Panc1 (cell line): ENCODE results near the gene CPA5. TPM values are rescaled to one million over a fixed set of nuclear protein-coding genes. Genes with fewer than 3 reads are reported as not detected.

Source experiments
- ATAC-seq: fragments of 200-7000 bp; cut with Tn5 transposase; 2 replicates; pipeline ENCODE4 v1.9.1; 2020; ENCODE audit warnings: mild to moderate bottlenecking, moderate library complexity
- BruUV-seq: library from RNA; stranded (reverse); fragments of 400-500 nt; replicated peaks from 2 replicates; lab custom pipeline; 2021; lab: Mats Ljungman, UMichigan
- CTCF ChIA-PET: fragments of 300-600 bp; sonication (Branson Sonifier 250); formaldehyde crosslinking; loops from one replicate; lab custom pipeline; 2022; ENCODE audit warnings: antibody characterized with exemption; lab: Charles Lee
- POLR2A ChIA-PET: fragments of 300-600 bp; sonication (Branson Sonifier 250); formaldehyde crosslinking; loops from one replicate; lab custom pipeline; 2022; ENCODE audit warnings: antibody characterized with exemption; lab: Charles Lee
- DNase-seq: peaks from one replicate; pipeline ENCODE4 v3.0.0-alpha.2; 2010; ENCODE audit warnings: low read depth, low spot score
- H3K27ac ChIP-seq: 2 replicates; pipeline ENCODE4 v1.5.1; 2011; ENCODE audit warnings: mild to moderate bottlenecking, low read length, inconsistent platforms
- H3K27me3 ChIP-seq: fragments of 200-500 bp; sonication (Bioruptor generic); 2 replicates; pipeline ENCODE4 v1.6.0; 2014; ENCODE audit warnings: low read length, inconsistent platforms; ENCODE audit not compliant: control insufficient read depth, insufficient read depth
- H3K36me3 ChIP-seq: fragments of 200-500 bp; sonication (Bioruptor generic); 2 replicates; pipeline ENCODE4 v1.5.1; 2014; ENCODE audit warnings: inconsistent platforms, mild to moderate bottlenecking, low read length, moderate library complexity; ENCODE audit not compliant: control insufficient read depth, insufficient read depth
- H3K4me1 ChIP-seq: 2 replicates; pipeline ENCODE4 v1.5.1; 2011; ENCODE audit warnings: inconsistent platforms, mild to moderate bottlenecking, low read length, moderate library complexity; ENCODE audit not compliant: control insufficient read depth, insufficient read depth
- H3K4me3 ChIP-seq, 2 experiments: 2 replicates each; pipeline ENCODE4 v1.5.1; 2011 to 2012; ENCODE audit warnings: low read depth in 2 of 2, low read length in 2 of 2, mild to moderate bottlenecking in 2 of 2, inconsistent platforms in 1 of 2, moderate library complexity in 1 of 2
- H3K9me3 ChIP-seq: fragments of 200-500 bp; sonication (Bioruptor generic); 2 replicates; pipeline ENCODE4 v1.5.1; 2014; ENCODE audit warnings: low read depth, mild to moderate bottlenecking, inconsistent platforms, low read length, moderate library complexity; ENCODE audit not compliant: control insufficient read depth, insufficient read depth
- CTCF ChIP-seq: fragments of 450-650 bp; IDR thresholded peaks from 2 replicates; pipeline ENCODE4 v1.5.1; 2017; ENCODE audit warnings: mild to moderate bottlenecking
- POLR2AphosphoS5 ChIP-seq: IDR thresholded peaks from 2 replicates; pipeline ENCODE4 v1.6.1; 2012; ENCODE audit warnings: mild to moderate bottlenecking, low read depth, low read length, moderate library complexity
- SIN3A ChIP-seq: IDR thresholded peaks from 2 replicates; pipeline ENCODE4 v1.6.1; 2012; ENCODE audit warnings: low read depth, mild to moderate bottlenecking, low read length, moderate library complexity, borderline replicate concordance; ENCODE audit not compliant: insufficient read depth
- TCF7L2 ChIP-seq: IDR thresholded peaks from 2 replicates; pipeline ENCODE4 v1.6.1; 2011; ENCODE audit warnings: mild to moderate bottlenecking, low read depth, low read length, inconsistent platforms
- in situ Hi-C: cut with HindIII; loops from 2 replicates; pipeline ENCODE4 v1.10.0; 2016; ENCODE audit warnings: low sequenced_read_pairs, low pct_unique_long_range_greater_than_20kb
- intact Hi-C: fragments of 100-400 bp; cut with micrococcal nuclease; formaldehyde crosslinking; loops from one replicate; pipeline ENCODE4 v1.10.0; 2022; ENCODE audit not compliant: unreplicated experiment
- total RNA-seq: library from RNA; stranded (reverse); gene quantifications from one replicate; pipeline ENCODE4 v1.2.1, GENCODE V29; 2021; ENCODE audit not compliant: unreplicated experiment
- TF ChIP-seq, protein P1 (sequence below), 2 experiments: IDR thresholded peaks; 2 replicates each; pipeline ENCODE4 v1.6.1; 2011 to 2012; ENCODE audit warnings: low read depth in 2 of 2, control low read depth in 1 of 2, low read length in 1 of 2, mild to moderate bottlenecking in 1 of 2, moderate library complexity in 1 of 2; ENCODE audit not compliant: insufficient read depth in 1 of 2

Gene CPA5
- total RNA-seq, 1 experiment from 2014 or later, result not detected

DNA sequence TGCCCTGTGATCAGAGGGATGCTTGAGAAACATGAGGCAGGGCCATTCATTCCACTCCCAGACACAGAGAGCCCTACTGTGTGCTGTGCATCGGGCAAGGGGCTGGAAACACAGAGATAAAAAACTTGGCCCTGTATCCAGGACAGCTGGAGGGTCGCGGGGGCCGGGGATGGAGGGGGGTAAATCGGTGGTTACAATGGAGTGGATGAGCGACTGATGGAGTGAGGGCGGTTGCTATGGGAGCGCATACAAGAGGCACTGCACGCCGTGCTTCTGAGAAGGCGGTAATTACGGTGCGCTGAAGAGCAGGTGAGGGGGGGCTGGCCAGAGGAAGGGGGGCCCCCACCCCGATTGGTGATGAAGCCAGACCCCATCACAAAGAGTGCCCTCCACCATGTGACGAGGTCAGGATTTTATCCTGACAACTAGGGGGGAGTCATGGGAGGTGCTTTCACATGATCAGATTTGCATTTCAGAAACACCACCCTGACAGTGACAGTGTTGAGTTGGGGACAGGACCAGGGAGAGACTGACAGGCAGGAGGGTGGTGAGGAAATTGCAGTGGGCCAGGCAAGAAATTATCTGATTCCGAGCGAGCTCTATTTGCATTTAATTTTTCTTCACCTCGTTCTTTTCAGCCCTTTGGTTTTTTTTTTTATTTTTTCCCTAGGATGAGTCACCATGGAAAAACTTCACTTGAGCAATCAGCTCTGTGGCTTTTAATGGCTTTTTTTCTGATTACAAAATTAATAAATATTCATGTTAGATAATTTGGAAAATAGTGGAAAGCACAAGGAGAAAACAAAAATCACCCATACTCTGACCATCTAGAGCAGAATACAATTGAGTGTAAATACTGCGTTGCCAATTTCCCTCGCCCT lies 7.8 kb downstream of the CPA5 start:
- intact Hi-C loops, result no loop called here
- in situ Hi-C loops, result no loop called here
- H3K27me3 ChIP-seq, result no peaks in the 10 kb centered on the region
- BruUV-seq, result no TSS peak
- H3K27ac ChIP-seq, result no peak overlapping the region
- peaks cover 15% of the 10 kb centered on the region for H3K4me1 ChIP-seq
- ATAC-seq (no peak), DNase-seq (no peak)
- no peaks in the 10 kb centered on the region for H3K36me3 ChIP-seq
- TF ChIP-seq SIN3A, result no peak
- no peak for TF ChIP-seq TCF7L2
- TF ChIP-seq CTCF, result no peak
- TF ChIP-seq, protein P1, sequence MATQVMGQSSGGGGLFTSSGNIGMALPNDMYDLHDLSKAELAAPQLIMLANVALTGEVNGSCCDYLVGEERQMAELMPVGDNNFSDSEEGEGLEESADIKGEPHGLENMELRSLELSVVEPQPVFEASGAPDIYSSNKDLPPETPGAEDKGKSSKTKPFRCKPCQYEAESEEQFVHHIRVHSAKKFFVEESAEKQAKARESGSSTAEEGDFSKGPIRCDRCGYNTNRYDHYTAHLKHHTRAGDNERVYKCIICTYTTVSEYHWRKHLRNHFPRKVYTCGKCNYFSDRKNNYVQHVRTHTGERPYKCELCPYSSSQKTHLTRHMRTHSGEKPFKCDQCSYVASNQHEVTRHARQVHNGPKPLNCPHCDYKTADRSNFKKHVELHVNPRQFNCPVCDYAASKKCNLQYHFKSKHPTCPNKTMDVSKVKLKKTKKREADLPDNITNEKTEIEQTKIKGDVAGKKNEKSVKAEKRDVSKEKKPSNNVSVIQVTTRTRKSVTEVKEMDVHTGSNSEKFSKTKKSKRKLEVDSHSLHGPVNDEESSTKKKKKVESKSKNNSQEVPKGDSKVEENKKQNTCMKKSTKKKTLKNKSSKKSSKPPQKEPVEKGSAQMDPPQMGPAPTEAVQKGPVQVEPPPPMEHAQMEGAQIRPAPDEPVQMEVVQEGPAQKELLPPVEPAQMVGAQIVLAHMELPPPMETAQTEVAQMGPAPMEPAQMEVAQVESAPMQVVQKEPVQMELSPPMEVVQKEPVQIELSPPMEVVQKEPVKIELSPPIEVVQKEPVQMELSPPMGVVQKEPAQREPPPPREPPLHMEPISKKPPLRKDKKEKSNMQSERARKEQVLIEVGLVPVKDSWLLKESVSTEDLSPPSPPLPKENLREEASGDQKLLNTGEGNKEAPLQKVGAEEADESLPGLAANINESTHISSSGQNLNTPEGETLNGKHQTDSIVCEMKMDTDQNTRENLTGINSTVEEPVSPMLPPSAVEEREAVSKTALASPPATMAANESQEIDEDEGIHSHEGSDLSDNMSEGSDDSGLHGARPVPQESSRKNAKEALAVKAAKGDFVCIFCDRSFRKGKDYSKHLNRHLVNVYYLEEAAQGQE (IDR thresholded peaks at IDR 0.05; ENCODE audit: insufficient read depth in 1 of 2, low read depth in 2 of 2, low read length in 1 of 2), result no peak
- no peak overlapping the region for H3K4me3 ChIP-seq
- ChIA-PET POLR2A (interaction anchor here (0.7 kb wide), 1 partner anchor 118 kb away, joined by 4 read pairs; no protein-coding TSS in a partner anchor), CTCF (no interaction called here)
- H3K9me3 ChIP-seq, result no peaks in the 10 kb centered on the region

DNA sequence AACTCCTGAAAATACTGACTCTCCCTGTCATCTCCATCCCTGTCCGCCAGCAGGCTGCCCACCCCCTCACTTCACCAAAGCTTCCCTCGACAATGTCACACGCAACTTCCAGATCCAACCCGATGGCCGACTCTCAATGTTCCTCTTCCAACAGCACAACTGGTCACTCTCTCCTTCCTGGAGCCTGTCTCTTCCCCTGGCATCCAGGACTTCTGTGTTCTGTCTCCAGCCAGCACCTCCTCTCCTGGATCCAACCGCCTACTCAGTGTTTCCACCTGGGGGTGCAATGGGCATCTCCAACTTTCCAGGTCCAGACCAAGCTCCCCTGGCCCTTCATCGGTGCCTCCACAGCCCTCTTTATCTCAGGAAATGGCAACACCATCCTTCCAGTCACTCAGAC lies 8.6 kb downstream of the CPA5 start:
- Histone ChIP-seq H3K27ac (no peak overlapping the region), H3K36me3 (no peaks in the 10 kb centered on the region), H3K4me3 (no peak overlapping the region), H3K27me3 (no peaks in the 10 kb centered on the region), H3K9me3 (no peaks in the 10 kb centered on the region), H3K4me1 (peaks cover 15% of the 10 kb centered on the region)
- in situ Hi-C loops (no loop called here), intact Hi-C loops (no loop called here)
- TF ChIP-seq, protein P1 (IDR thresholded peaks at IDR 0.05; ENCODE audit: insufficient read depth in 1 of 2, low read depth in 2 of 2, low read length in 1 of 2), result no peak
- no peak for TF ChIP-seq TCF7L2
- no peak for TF ChIP-seq CTCF
- TF ChIP-seq SIN3A, result no peak
- no peak for TF ChIP-seq POLR2AphosphoS5
- ATAC-seq (no peak), DNase-seq (no peak)
- POLR2A ChIA-PET, result no interaction called here
- no TSS peak for BruUV-seq
- CTCF ChIA-PET, result no interaction called here
